Osteoblast (primary cell): ENCODE measurements around the gene C4orf50. TPM values are rescaled to one million over a fixed set of nuclear protein-coding genes. Genes with fewer than 3 reads are reported as not detected.
"Not testable (repeated sequence)": the region's sequence is repeated elsewhere in the genome, so short reads cannot be mapped to it uniquely, and the experiment has no call there.

Experiments
- DNase-seq: peaks from one replicate; pipeline ENCODE4 v3.0.0; 2011; ENCODE audit warnings: low spot score, mixed read lengths; ENCODE audit not compliant: insufficient read length; ENCODE audit errors: missing footprints
- H2AFZ ChIP-seq: 2 replicates; pipeline ENCODE4 v1.6.0; 2011; ENCODE audit warnings: mild to moderate bottlenecking, low read length
- H3K27ac ChIP-seq: 2 replicates; pipeline ENCODE4 v1.5.1; 2011; ENCODE audit warnings: mild to moderate bottlenecking, low read depth, low read length, moderate library complexity
- H3K27me3 ChIP-seq: 2 replicates; pipeline ENCODE4 v1.6.0; 2012; ENCODE audit warnings: mild to moderate bottlenecking, control low read depth, inconsistent platforms, low read length, moderate library complexity; ENCODE audit not compliant: insufficient read depth
- H3K36me3 ChIP-seq: 2 replicates; pipeline ENCODE4 v1.5.1; 2011; ENCODE audit warnings: mild to moderate bottlenecking, low read length, control low read depth, moderate library complexity; ENCODE audit not compliant: insufficient read depth
- H3K4me1 ChIP-seq: 2 replicates; pipeline ENCODE4 v1.5.1; 2011; ENCODE audit warnings: mild to moderate bottlenecking, low read length, control low read depth, moderate library complexity; ENCODE audit not compliant: insufficient read depth
- H3K4me2 ChIP-seq: 2 replicates; pipeline ENCODE4 v1.6.0; 2011; ENCODE audit warnings: mild to moderate bottlenecking, low read length; ENCODE audit not compliant: insufficient read depth
- H3K4me3 ChIP-seq: fragments of 200-600 bp; sonication (generic); 3 replicates; pipeline ENCODE4 v1.5.1; 2012; ENCODE audit warnings: mild to moderate bottlenecking, low read length, inconsistent platforms; ENCODE audit not compliant: insufficient read depth
- H3K79me2 ChIP-seq: 2 replicates; pipeline ENCODE4 v1.6.0; 2012; ENCODE audit warnings: mild to moderate bottlenecking, low read length, control low read depth, inconsistent platforms; ENCODE audit not compliant: insufficient read depth
- H3K9me3 ChIP-seq: 2 replicates; pipeline ENCODE4 v1.5.1; 2011; ENCODE audit warnings: low read depth, low read length, control low read depth
- H4K20me1 ChIP-seq: 2 replicates; pipeline ENCODE4 v1.6.0; 2012; ENCODE audit warnings: mild to moderate bottlenecking, low read length, control low read depth; ENCODE audit not compliant: insufficient read depth
- CTCF ChIP-seq: IDR thresholded peaks from 2 replicates; pipeline ENCODE4 v1.5.1; 2011; ENCODE audit warnings: mild to moderate bottlenecking, low read depth, low read length, moderate library complexity; ENCODE audit errors: extremely low read depth
- total RNA-seq: library from RNA; depleted of rRNA; stranded (reverse); fragments of >200 nt; gene quantifications from 2 replicates; pipeline ENCODE4 v1.2.3, GENCODE V29; 2012

C4orf50 gene
- total RNA-seq, 1 donor: not detected

GRCh38 chr4:5863461-5864113, 154.6 kb downstream of the C4orf50 start:
- no peak overlapping the region for H2AFZ ChIP-seq
- H3K27ac ChIP-seq: no peak overlapping the region
- peaks cover 13% of the 10 kb centered on the region for H3K27me3 ChIP-seq
- H3K79me2 ChIP-seq: no peaks in the 10 kb centered on the region
- no peaks in the 10 kb centered on the region for H3K9me3 ChIP-seq
- no peaks in the 10 kb centered on the region for H3K36me3 ChIP-seq
- peak; percentile 94 for DNase-seq
- TF ChIP-seq CTCF: no peak
- H3K4me2 ChIP-seq: peak overlapping the region; percentile 34
- H4K20me1 ChIP-seq: no peaks in the 10 kb centered on the region
- no peak overlapping the region for H3K4me3 ChIP-seq
- peaks cover 7% of the 10 kb centered on the region for H3K4me1 ChIP-seq

GRCh38 chr4:5858020-5858769, 160.0 kb downstream of the C4orf50 start:
- Histone ChIP-seq H3K4me2 (no peak overlapping the region), H3K79me2 (no peaks in the 10 kb centered on the region), H2AFZ (no peak overlapping the region), H3K27me3 (peaks cover 12% of the 10 kb centered on the region), H3K9me3 (no peaks in the 10 kb centered on the region), H3K4me3 (no peak overlapping the region), H3K36me3 (no peaks in the 10 kb centered on the region), H4K20me1 (no peaks in the 10 kb centered on the region), H3K27ac (no peak overlapping the region), H3K4me1 (no peaks in the 10 kb centered on the region)
- no peak for DNase-seq
- no peak for TF ChIP-seq CTCF

GRCh38 chr4:5857199-5857598, 161.0 kb downstream of the C4orf50 start:
- H3K9me3 ChIP-seq: no peaks in the 10 kb centered on the region
- no peaks in the 10 kb centered on the region for H4K20me1 ChIP-seq
- no peak overlapping the region for H3K27ac ChIP-seq
- H3K79me2 ChIP-seq: no peaks in the 10 kb centered on the region
- DNase-seq: no peak
- no peaks in the 10 kb centered on the region for H3K36me3 ChIP-seq
- no peak overlapping the region for H3K4me3 ChIP-seq
- H2AFZ ChIP-seq: no peak overlapping the region
- H3K27me3 ChIP-seq: peaks cover 9% of the 10 kb centered on the region
- no peak overlapping the region for H3K4me2 ChIP-seq
- no peak for TF ChIP-seq CTCF
- no peaks in the 10 kb centered on the region for H3K4me1 ChIP-seq

DNA sequence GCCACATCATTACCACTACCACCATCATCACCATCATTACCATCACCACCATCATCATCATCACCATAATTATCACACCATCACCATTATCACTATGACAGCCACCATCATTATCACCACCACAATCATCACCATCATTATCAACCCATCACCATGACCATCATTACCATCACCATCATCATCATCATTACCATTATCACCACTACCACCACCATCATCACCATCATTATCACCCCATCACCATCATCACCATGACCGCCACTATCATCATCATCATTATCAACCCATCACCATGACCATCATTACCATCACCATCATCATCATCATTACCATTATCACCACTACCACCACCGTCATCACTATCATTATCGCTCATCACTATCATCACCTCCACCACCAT, 161.9 kb downstream of the C4orf50 start:
- not testable (repeated sequence) for H3K79me2 ChIP-seq, H2AFZ ChIP-seq, H3K9me3 ChIP-seq, H3K4me2 ChIP-seq, H3K27ac ChIP-seq, H3K27me3 ChIP-seq, H3K4me3 ChIP-seq, H4K20me1 ChIP-seq, DNase-seq, H3K36me3 ChIP-seq, H3K4me1 ChIP-seq
